OCI-LY3 (cell line): ENCODE measurements around the gene VTI1A.

ENCODE experiments used
- H2AFZ ChIP-seq: fragments of 200-600, 300-600 bp; shearing (Covaris generic); 2 replicates; pipeline ENCODE4 v1.6.0; 2014; ENCODE audit warnings: antibody characterized with exemption, low read depth, low read length
- H3K27ac ChIP-seq: fragments of 200-600, 300-600 bp; sonication (generic); 2 replicates; pipeline ENCODE4 v1.5.1; 2014; ENCODE audit warnings: mild to moderate bottlenecking, low read length, moderate library complexity, mixed read lengths
- H3K27me3 ChIP-seq: fragments of 200-600, 300-600 bp; sonication (generic); 2 replicates; pipeline ENCODE4 v1.6.1; 2014; ENCODE audit warnings: low read depth, low read length, mixed read lengths
- H3K36me3 ChIP-seq: fragments of 200-600, 300-600 bp; sonication (generic); replicated peaks from 2 replicates; pipeline ENCODE3; 2014; ENCODE audit warnings: low read depth, low read length, mixed read lengths
- H3K4me1 ChIP-seq: fragments of 300-600, 200-600 bp; sonication (generic); 2 replicates; pipeline ENCODE4 v1.6.1; 2014; ENCODE audit warnings: low read length, mixed read lengths
- H3K4me2 ChIP-seq: fragments of 200-600, 300-600 bp; sonication (generic); 2 replicates; pipeline ENCODE4 v1.6.1; 2014; ENCODE audit warnings: low read length, mixed read lengths
- H3K4me3 ChIP-seq: fragments of 300-600, 200-600 bp; sonication (generic); 2 replicates; pipeline ENCODE4 v1.5.1; 2014; ENCODE audit warnings: antibody characterized with exemption, mild to moderate bottlenecking, low read length, moderate library complexity
- H3K79me2 ChIP-seq: fragments of 300-600, 200-600 bp; shearing (Covaris generic); 2 replicates; pipeline ENCODE4 v1.6.1; 2014; ENCODE audit warnings: mild to moderate bottlenecking, low read length, mixed read lengths
- H3K9ac ChIP-seq: fragments of 300-600, 200-600 bp; shearing (Covaris generic); 2 replicates; pipeline ENCODE4 v1.6.0; 2014; ENCODE audit warnings: mild to moderate bottlenecking, low read length, moderate library complexity
- H3K9me3 ChIP-seq: fragments of 200-600, 300-600 bp; shearing (Covaris generic); 2 replicates; pipeline ENCODE4 v1.6.1; 2014; ENCODE audit warnings: low read length, mixed read lengths; ENCODE audit not compliant: insufficient read depth
- H4K20me1 ChIP-seq: fragments of 200-600, 300-600 bp; sonication (generic); 2 replicates; pipeline ENCODE4 v1.6.1; 2016; ENCODE audit warnings: low read length, mixed read lengths; ENCODE audit not compliant: insufficient read depth
- EZH2phosphoT487 ChIP-seq: fragments of 200-600 bp; shearing (Covaris generic); IDR thresholded peaks from 2 replicates; pipeline ENCODE4 v1.6.1; 2018; ENCODE audit warnings: antibody characterized with exemption, mixed run types, low read depth
- TF ChIP-seq, protein P1 (sequence below): fragments of 200-600, 300-600 bp; sonication (generic); IDR thresholded peaks from 2 replicates; pipeline ENCODE4 v1.5.1; 2014; ENCODE audit warnings: antibody characterized with exemption, low read length, low read depth

The VTI1A gene

GRCh38 chr10:112765717-112766235, 318.8 kb downstream of the VTI1A start:
- Histone ChIP-seq H3K27ac (no peak overlapping the region), H3K36me3 (no peaks in the 10 kb centered on the region), H3K4me2 (no peak overlapping the region), H3K4me3 (no peak overlapping the region), H4K20me1 (no peaks in the 10 kb centered on the region), H3K79me2 (no peaks in the 10 kb centered on the region), H2AFZ (no peak overlapping the region), H3K9ac (no peak overlapping the region), H3K9me3 (no peaks in the 10 kb centered on the region), H3K27me3 (no peaks in the 10 kb centered on the region), H3K4me1 (no peaks in the 10 kb centered on the region)
- TF ChIP-seq, protein P1, sequence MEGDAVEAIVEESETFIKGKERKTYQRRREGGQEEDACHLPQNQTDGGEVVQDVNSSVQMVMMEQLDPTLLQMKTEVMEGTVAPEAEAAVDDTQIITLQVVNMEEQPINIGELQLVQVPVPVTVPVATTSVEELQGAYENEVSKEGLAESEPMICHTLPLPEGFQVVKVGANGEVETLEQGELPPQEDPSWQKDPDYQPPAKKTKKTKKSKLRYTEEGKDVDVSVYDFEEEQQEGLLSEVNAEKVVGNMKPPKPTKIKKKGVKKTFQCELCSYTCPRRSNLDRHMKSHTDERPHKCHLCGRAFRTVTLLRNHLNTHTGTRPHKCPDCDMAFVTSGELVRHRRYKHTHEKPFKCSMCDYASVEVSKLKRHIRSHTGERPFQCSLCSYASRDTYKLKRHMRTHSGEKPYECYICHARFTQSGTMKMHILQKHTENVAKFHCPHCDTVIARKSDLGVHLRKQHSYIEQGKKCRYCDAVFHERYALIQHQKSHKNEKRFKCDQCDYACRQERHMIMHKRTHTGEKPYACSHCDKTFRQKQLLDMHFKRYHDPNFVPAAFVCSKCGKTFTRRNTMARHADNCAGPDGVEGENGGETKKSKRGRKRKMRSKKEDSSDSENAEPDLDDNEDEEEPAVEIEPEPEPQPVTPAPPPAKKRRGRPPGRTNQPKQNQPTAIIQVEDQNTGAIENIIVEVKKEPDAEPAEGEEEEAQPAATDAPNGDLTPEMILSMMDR = no peak

GRCh38 chr10:112766636-112767035, 319.6 kb downstream of the VTI1A start:
- H3K27ac ChIP-seq = no peak overlapping the region
- H2AFZ ChIP-seq = no peak overlapping the region
- no peaks in the 10 kb centered on the region for H3K36me3 ChIP-seq
- H3K9ac ChIP-seq = no peak overlapping the region
- H3K4me2 ChIP-seq = no peak overlapping the region
- H3K79me2 ChIP-seq = no peaks in the 10 kb centered on the region
- TF ChIP-seq EZH2phosphoT487 = no peak
- TF ChIP-seq, protein P1 = no peak
- H3K9me3 ChIP-seq = no peaks in the 10 kb centered on the region
- H4K20me1 ChIP-seq = no peaks in the 10 kb centered on the region
- H3K27me3 ChIP-seq = no peaks in the 10 kb centered on the region
- no peak overlapping the region for H3K4me3 ChIP-seq
- no peaks in the 10 kb centered on the region for H3K4me1 ChIP-seq

GRCh38 chr10:112767156-112767555, 320.1 kb downstream of the VTI1A start:
- Histone ChIP-seq H4K20me1 (no peaks in the 10 kb centered on the region), H3K79me2 (no peaks in the 10 kb centered on the region), H3K36me3 (no peaks in the 10 kb centered on the region), H3K4me1 (no peaks in the 10 kb centered on the region), H3K27me3 (no peaks in the 10 kb centered on the region), H2AFZ (no peak overlapping the region), H3K9me3 (no peaks in the 10 kb centered on the region), H3K4me2 (no peak overlapping the region), H3K27ac (no peak overlapping the region), H3K4me3 (no peak overlapping the region), H3K9ac (no peak overlapping the region)
- TF ChIP-seq EZH2phosphoT487 = no peak
- TF ChIP-seq, protein P1 = no peak

GRCh38 chr10:112768121-112768520, 321.1 kb downstream of the VTI1A start:
- TF ChIP-seq EZH2phosphoT487 = no peak
- TF ChIP-seq, protein P1 = no peak
- H3K27ac ChIP-seq = no peak overlapping the region

More at GRCh38 chr10:112768121-112768520, 321.1 kb downstream of the VTI1A start:
- Histone ChIP-seq H3K9ac (no peak overlapping the region), H3K79me2 (no peaks in the 10 kb centered on the region), H3K27me3 (no peaks in the 10 kb centered on the region), H4K20me1 (no peaks in the 10 kb centered on the region), H3K4me1 (no peaks in the 10 kb centered on the region), H3K9me3 (no peaks in the 10 kb centered on the region), H3K4me2 (no peak overlapping the region), H3K4me3 (no peak overlapping the region), H2AFZ (no peak overlapping the region), H3K36me3 (no peaks in the 10 kb centered on the region)
